Measurements from ENCODE around the gene PLA2G4F.

Gene PLA2G4F

DNA sequence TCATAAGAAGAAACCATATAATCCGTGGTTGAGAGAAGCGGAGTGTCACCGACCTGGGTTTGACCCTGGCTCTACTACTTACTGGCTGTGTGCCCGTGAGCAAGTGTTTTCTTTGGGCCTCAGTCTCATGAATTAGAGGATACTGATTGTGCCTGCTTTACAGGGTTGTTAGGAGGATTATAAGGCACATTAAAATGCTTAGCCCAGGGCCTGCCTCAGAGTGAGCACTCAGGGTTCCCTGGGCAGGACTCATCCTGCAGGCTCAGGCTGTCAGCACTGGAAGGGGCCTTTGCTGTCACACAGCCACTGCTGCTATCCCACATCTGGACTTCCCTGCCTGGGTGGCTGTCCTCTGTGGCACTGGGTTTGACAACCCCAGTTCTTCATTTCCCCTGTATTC, 4.7 kb downstream of the PLA2G4F start:
- peaks cover 11% of the 10 kb centered on the region for H3K4me1 ChIP-seq
- H3K27me3 ChIP-seq (ENCODE audit: control insufficient read depth, insufficient read depth, low read length): no peaks in the 10 kb centered on the region
- H3K4me3 ChIP-seq (ENCODE audit: low read depth, low read length): no peak overlapping the region
- no peaks in the 10 kb centered on the region for H3K79me2 ChIP-seq
- H3K27ac ChIP-seq: no peak overlapping the region
- H2AFZ ChIP-seq: no peak overlapping the region
- TF ChIP-seq, protein P1, sequence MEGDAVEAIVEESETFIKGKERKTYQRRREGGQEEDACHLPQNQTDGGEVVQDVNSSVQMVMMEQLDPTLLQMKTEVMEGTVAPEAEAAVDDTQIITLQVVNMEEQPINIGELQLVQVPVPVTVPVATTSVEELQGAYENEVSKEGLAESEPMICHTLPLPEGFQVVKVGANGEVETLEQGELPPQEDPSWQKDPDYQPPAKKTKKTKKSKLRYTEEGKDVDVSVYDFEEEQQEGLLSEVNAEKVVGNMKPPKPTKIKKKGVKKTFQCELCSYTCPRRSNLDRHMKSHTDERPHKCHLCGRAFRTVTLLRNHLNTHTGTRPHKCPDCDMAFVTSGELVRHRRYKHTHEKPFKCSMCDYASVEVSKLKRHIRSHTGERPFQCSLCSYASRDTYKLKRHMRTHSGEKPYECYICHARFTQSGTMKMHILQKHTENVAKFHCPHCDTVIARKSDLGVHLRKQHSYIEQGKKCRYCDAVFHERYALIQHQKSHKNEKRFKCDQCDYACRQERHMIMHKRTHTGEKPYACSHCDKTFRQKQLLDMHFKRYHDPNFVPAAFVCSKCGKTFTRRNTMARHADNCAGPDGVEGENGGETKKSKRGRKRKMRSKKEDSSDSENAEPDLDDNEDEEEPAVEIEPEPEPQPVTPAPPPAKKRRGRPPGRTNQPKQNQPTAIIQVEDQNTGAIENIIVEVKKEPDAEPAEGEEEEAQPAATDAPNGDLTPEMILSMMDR (IDR thresholded peaks at IDR 0.05): no peak
- H3K4me2 ChIP-seq (ENCODE audit: low read length): no peak overlapping the region
- H3K36me3 ChIP-seq (ENCODE audit: control insufficient read depth, insufficient read depth, low read length): no peaks in the 10 kb centered on the region
- no peak overlapping the region for H3K9ac ChIP-seq
- no peaks in the 10 kb centered on the region for H3K9me3 ChIP-seq (ENCODE audit: control insufficient read depth, low read length)

DNA sequence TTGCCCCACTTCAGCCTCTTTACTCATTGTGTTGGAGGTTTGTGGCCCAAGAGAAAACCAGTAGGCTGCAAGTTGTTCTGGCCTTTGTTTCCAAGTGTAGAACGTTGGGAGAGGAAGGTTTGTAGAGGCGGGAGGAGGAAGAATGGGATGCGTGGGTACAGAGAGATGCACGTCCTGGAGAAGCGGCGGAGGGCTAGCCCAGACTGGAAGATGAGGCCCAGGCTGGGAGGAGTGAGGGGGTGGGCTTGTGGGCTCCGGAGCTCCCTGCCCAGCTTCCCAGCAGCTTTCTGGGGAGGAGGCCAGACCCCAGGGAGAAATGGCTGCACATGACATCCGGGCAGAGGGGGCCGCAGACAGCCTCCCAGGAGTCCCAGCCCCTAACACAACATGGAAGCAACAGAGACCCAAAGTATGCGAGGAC, 5.3 kb downstream of the PLA2G4F start:
- no peak overlapping the region for H3K4me3 ChIP-seq (ENCODE audit: low read depth, low read length)
- no peak overlapping the region for H2AFZ ChIP-seq
- H3K4me2 ChIP-seq (ENCODE audit: low read length): no peak overlapping the region
- H3K27me3 ChIP-seq (ENCODE audit: control insufficient read depth, insufficient read depth, low read length): no peaks in the 10 kb centered on the region
- H3K9me3 ChIP-seq (ENCODE audit: control insufficient read depth, low read length): no peaks in the 10 kb centered on the region
- H3K36me3 ChIP-seq (ENCODE audit: control insufficient read depth, insufficient read depth, low read length): no peaks in the 10 kb centered on the region
- peaks cover 7% of the 10 kb centered on the region for H3K4me1 ChIP-seq
- H3K27ac ChIP-seq: no peak overlapping the region
- TF ChIP-seq, protein P1 (IDR thresholded peaks at IDR 0.05): no peak
- no peak overlapping the region for H3K9ac ChIP-seq
- H3K79me2 ChIP-seq: no peaks in the 10 kb centered on the region

DNA sequence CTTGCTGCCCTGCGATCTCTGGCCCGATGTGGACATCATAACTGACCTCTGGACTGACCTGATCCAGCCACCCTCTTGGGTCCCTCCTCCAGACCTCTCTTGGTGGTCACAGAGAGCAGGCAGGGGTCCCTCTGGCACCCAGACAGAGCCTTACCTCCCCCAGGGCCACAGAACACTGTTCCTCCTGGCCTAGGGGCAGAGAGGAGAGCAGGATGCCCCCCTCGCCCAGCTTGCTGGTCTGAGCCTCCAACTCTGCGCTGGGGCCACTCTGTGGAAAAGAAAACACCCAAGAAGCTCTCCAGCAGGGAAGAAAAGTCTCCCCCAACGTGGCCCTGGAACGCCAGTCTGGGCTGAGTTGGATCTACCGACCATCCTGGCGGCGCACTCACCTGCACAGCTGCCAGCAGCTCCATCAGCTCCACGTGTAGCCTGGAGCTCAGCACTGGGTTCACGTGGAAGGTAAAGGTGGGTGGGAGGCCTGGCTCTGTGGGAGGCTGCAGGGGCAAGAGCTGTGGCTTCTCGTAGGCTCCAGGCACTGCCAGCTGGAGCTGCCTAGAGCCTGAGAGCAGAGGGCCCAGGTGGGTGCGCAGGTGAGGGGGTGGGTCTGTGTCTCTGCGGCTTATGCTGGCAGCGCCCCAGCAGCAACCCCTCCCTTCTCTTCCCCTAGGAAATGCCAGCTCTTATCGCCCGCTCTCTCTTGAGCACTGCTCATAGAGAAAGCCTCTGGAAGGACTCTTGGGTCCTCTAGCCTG, 6.0 kb downstream of the PLA2G4F start:
- H2AFZ ChIP-seq: no peak overlapping the region
- H3K27me3 ChIP-seq (ENCODE audit: control insufficient read depth, insufficient read depth, low read length): no peaks in the 10 kb centered on the region
- no peak overlapping the region for H3K9ac ChIP-seq
- no peaks in the 10 kb centered on the region for H3K9me3 ChIP-seq (ENCODE audit: control insufficient read depth, low read length)
- TF ChIP-seq, protein P1 (IDR thresholded peaks at IDR 0.05): no peak
- peaks cover 6% of the 10 kb centered on the region for H3K4me1 ChIP-seq
- no peak overlapping the region for H3K27ac ChIP-seq
- H3K79me2 ChIP-seq: no peaks in the 10 kb centered on the region
- H3K4me3 ChIP-seq (ENCODE audit: low read depth, low read length): no peak overlapping the region
- no peaks in the 10 kb centered on the region for H3K36me3 ChIP-seq (ENCODE audit: control insufficient read depth, insufficient read depth, low read length)
- H3K4me2 ChIP-seq (ENCODE audit: low read length): no peak overlapping the region

DNA sequence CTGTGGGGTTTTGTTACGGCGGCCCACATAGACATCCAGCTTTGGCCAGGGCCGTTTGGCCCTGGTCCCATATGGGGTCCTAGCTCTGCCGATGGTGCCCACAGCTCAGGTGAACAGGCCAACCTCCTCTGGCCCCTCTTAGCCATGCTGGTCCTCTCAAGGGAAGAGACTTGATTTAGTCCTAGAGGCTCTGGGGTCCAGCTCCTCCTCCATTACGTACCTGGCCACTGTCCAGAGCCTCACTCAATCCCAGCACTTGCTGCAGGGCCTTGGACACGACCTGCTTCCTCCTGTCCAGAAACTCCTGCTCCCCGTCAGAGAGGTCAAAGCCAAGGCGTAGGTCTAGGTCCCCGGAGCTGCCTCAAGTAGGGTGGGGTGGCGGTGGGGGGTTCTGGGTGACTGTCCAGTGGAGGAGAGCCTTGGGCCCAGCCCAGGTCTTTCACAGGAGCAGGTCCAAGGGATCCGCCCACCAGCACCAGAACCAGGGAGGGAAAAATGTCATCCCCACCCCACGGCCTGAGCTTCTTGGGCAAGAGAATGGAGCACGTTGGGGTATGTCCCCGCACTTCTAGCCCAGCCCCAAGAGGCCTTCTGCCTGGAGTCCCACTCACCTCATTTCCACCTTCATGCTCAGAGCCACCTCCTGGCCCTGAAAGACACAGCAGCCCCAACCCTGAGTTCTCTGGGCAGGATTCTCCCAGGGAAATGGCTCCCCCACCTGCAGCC, 6.8 kb downstream of the PLA2G4F start:
- Histone ChIP-seq H3K27me3 (ENCODE audit: control insufficient read depth, insufficient read depth, low read length) (no peaks in the 10 kb centered on the region), H3K27ac (no peak overlapping the region), H3K4me1 (peaks cover 3% of the 10 kb centered on the region), H3K9ac (no peak overlapping the region), H3K79me2 (no peaks in the 10 kb centered on the region), H2AFZ (no peak overlapping the region), H3K9me3 (ENCODE audit: control insufficient read depth, low read length) (no peaks in the 10 kb centered on the region), H3K4me2 (ENCODE audit: low read length) (no peak overlapping the region), H3K36me3 (ENCODE audit: control insufficient read depth, insufficient read depth, low read length) (no peaks in the 10 kb centered on the region), H3K4me3 (ENCODE audit: low read depth, low read length) (no peak overlapping the region)
- TF ChIP-seq, protein P1 (IDR thresholded peaks at IDR 0.05): no peak
